Liver (tissue), 9 donors: ENCODE results near the gene NEFH. TPM values are rescaled to one million over a fixed set of nuclear protein-coding genes. Genes with fewer than 3 reads are reported as not detected.

Experiments used
- DNase-seq: peaks from one replicate; pipeline ENCODE4 v3.0.0-alpha.2; 2017; ENCODE audit warnings: low spot score
- H3K27ac ChIP-seq, 2 donors: one replicate each; pipeline ENCODE4 v1.7.0; 2013; ENCODE audit warnings: inconsistent platforms in 2 of 2, low read length in 2 of 2, control low read depth in 1 of 2, low read depth in 1 of 2, mild to moderate bottlenecking in 1 of 2
- H3K27me3 ChIP-seq, 4 donors: one replicate each; pipeline versions ENCODE4 v1.6.1 to v1.7.0; 2013; ENCODE audit warnings: low read length in 3 of 4, inconsistent platforms in 1 of 4, mild to moderate bottlenecking in 1 of 4, moderate library complexity in 1 of 4; ENCODE audit not compliant: control insufficient read depth in 4 of 4, insufficient read depth in 4 of 4
- H3K36me3 ChIP-seq, 4 donors: one replicate each; pipeline versions ENCODE4 v1.6.1 to v1.7.0; 2013; ENCODE audit warnings: low read length in 3 of 4, mild to moderate bottlenecking in 3 of 4, low read depth in 1 of 4, moderate library complexity in 1 of 4; ENCODE audit not compliant: control insufficient read depth in 4 of 4, insufficient read depth in 3 of 4
- H3K4me1 ChIP-seq, 4 donors: one replicate each; pipeline versions ENCODE4 v1.6.1 to v1.7.0; 2013; ENCODE audit warnings: low read length in 3 of 4, mild to moderate bottlenecking in 3 of 4, moderate library complexity in 1 of 4; ENCODE audit not compliant: control insufficient read depth in 4 of 4, insufficient read depth in 4 of 4
- H3K4me3 ChIP-seq, 3 donors: one replicate each; pipeline versions ENCODE4 v1.6.1 to v1.7.0; 2013; ENCODE audit warnings: low read length in 3 of 3, control low read depth in 1 of 3, low read depth in 1 of 3, mild to moderate bottlenecking in 1 of 3
- H3K9ac ChIP-seq, 2 donors: one replicate each; pipeline ENCODE4 v1.7.0; 2013; ENCODE audit warnings: low read length in 2 of 2, mild to moderate bottlenecking in 2 of 2, moderate library complexity in 2 of 2, control low read depth in 1 of 2, low read depth in 1 of 2
- H3K9me3 ChIP-seq, 4 donors: one replicate each; pipeline versions ENCODE4 v1.6.1 to v1.7.0; 2013; ENCODE audit warnings: low read length in 3 of 4; ENCODE audit not compliant: control insufficient read depth in 4 of 4
- EGR1 ChIP-seq, 2 donors: IDR thresholded peaks; 2 replicates each; pipeline ENCODE4 v1.6.1; 2016 to 2018; ENCODE audit warnings: antibody characterized with exemption in 2 of 2, low read depth in 2 of 2
- FOXA1 ChIP-seq: IDR thresholded peaks from 2 replicates; pipeline ENCODE4 v1.6.1; 2016; ENCODE audit warnings: antibody characterized with exemption
- FOXA2 ChIP-seq: IDR thresholded peaks from 2 replicates; pipeline ENCODE4 v1.6.1; 2016; ENCODE audit warnings: antibody characterized with exemption
- GABPA ChIP-seq, 2 donors: IDR thresholded peaks in 1 of 2; conservative IDR thresholded peaks in 1 of 2; 2 replicates each; pipeline ENCODE4 v1.6.1; 2016; ENCODE audit warnings: antibody characterized with exemption in 2 of 2, mild to moderate bottlenecking in 1 of 2, moderate library complexity in 1 of 2
- HNF4A ChIP-seq, 2 donors: conservative IDR thresholded peaks; 2 replicates each; pipeline ENCODE4 v1.6.1; 2016; ENCODE audit warnings: antibody characterized with exemption in 2 of 2, mild to moderate bottlenecking in 2 of 2
- HNF4G ChIP-seq: IDR thresholded peaks from 2 replicates; pipeline ENCODE4 v1.6.1; 2016; ENCODE audit warnings: antibody characterized with exemption
- JUND ChIP-seq, 2 donors: IDR thresholded peaks; 2 replicates each; pipeline ENCODE4 v1.6.1; 2016; ENCODE audit warnings: antibody characterized with exemption in 2 of 2
- NR2F2 ChIP-seq: IDR thresholded peaks from 2 replicates; pipeline ENCODE4 v1.6.1; 2016; ENCODE audit warnings: antibody characterized with exemption
- RAD21 ChIP-seq, 2 donors: IDR thresholded peaks; 2 replicates each; pipeline ENCODE4 v1.6.1; 2016; ENCODE audit warnings: antibody characterized with exemption in 2 of 2, mild to moderate bottlenecking in 2 of 2
- RXRA ChIP-seq, 2 donors: IDR thresholded peaks; 2 replicates each; pipeline ENCODE4 v1.6.1; 2017 to 2018; ENCODE audit warnings: antibody characterized with exemption in 2 of 2, mild to moderate bottlenecking in 1 of 2
- SP1 ChIP-seq: IDR thresholded peaks from 2 replicates; pipeline ENCODE4 v1.6.1; 2018; ENCODE audit warnings: antibody characterized with exemption, mild to moderate bottlenecking
- TAF1 ChIP-seq: conservative IDR thresholded peaks from 2 replicates; pipeline ENCODE4 v1.6.1; 2016; ENCODE audit warnings: antibody characterized with exemption, mild to moderate bottlenecking
- YY1 ChIP-seq: IDR thresholded peaks from 2 replicates; pipeline ENCODE4 v1.6.1; 2016; ENCODE audit warnings: antibody characterized with exemption, mild to moderate bottlenecking
- WGBS: extraction: QIAGEN DNeasy Blood & Tissue Kit; methylation state at CpG from one replicate; pipeline ENCODE4 v1.1.7; 2013; 5-methylcytosine and 5-hydroxymethylcytosine counted together
- polyA plus RNA-seq, 2 donors: library from polyadenylated mRNA; stranded (reverse) in 1 of 2; unstranded in 1 of 2; fragments of 200-250 nt in 1 of 2; fragments of >200 nt in 1 of 2; fragmentation: Nextera tagmentation in 1 of 2; extraction: Ambion mirVana in 1 of 2; gene quantifications; one replicate each; pipeline versions ENCODE4 v1.2.1 to v1.2.3, GENCODE V29; 2013 to 2015
- total RNA-seq, 2 donors: library from RNA; depleted of rRNA; stranded (reverse); fragments of >200 nt; gene quantifications; one replicate each; pipeline ENCODE4 v1.2.3, GENCODE V29; 2014
- TF ChIP-seq, protein P1 (sequence below): IDR thresholded peaks from 2 replicates; pipeline ENCODE4 v1.6.1; 2016; ENCODE audit warnings: antibody characterized with exemption
- TF ChIP-seq, protein P2 (sequence below): IDR thresholded peaks from 2 replicates; pipeline ENCODE4 v1.6.1; 2016; ENCODE audit warnings: antibody characterized with exemption
- TF ChIP-seq, protein P3 (sequence below): fragments of 150-350 bp; IDR thresholded peaks from 2 replicates; pipeline ENCODE4 v1.5.1; 2017; ENCODE audit warnings: improper control_type of control experiment, low read depth, low read length; ENCODE audit not compliant: missing input control
- TF ChIP-seq, protein P4 (sequence below): IDR thresholded peaks from 2 replicates; pipeline ENCODE4 v1.6.1; 2016; ENCODE audit warnings: antibody characterized with exemption, mild to moderate bottlenecking
- donor health status: healthy.
- donor health status: healthy.
- donor health status: healthy.
- donor health status: healthy.
- donor health status: healthy.

The NEFH gene
- total and polyA plus RNA-seq, 4 donors = 0.04 to 1.6 (median 0.21) TPM

DNA sequence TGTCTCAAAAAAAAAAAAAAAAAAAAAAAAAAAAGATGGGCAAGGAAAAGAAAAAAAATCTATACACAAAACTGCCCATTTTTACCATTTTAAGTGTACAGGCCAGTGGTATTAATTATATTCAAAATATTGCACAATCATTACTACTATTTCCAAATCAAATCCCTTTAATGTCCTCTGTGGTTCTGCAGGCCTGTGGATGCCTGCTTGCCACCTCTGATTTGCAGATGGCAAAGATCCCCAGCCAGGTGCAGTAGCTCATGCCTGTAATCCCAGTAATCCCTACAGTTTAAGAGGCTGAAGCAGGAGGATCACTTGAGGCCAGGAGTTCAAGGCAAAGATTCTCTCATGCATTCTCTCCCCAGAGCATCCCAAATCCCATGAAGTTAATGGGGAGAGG, 21.5 kb upstream of the NEFH start:
- H3K4me1 ChIP-seq = no peaks in the 10 kb centered on the region
- no peak for DNase-seq
- no peaks in the 10 kb centered on the region for H3K27me3 ChIP-seq
- no peak overlapping the region for H3K9ac ChIP-seq
- H3K9me3 ChIP-seq = no peaks in the 10 kb centered on the region
- H3K36me3 ChIP-seq = no peaks in the 10 kb centered on the region
- H3K4me3 ChIP-seq = no peak overlapping the region
- TF ChIP-seq SP1 (no peak), NR2F2 (no peak), HNF4G (no peak), HNF4A (conservative IDR thresholded peaks at IDR 0.05) (no peak), JUND (IDR thresholded peaks at IDR 0.05) (no peak), TAF1 (no peak), EGR1 (IDR thresholded peaks at IDR 0.05; ENCODE audit: low read depth in 2 of 2) (no peak), YY1 (no peak), GABPA (IDR thresholded peaks at IDR 0.05 in 1 of 2, conservative IDR thresholded peaks at IDR 0.05 in 1 of 2) (no peak), RXRA (IDR thresholded peaks at IDR 0.05) (no peak), FOXA2 (no peak), RAD21 (IDR thresholded peaks at IDR 0.05) (no peak), FOXA1 (no peak)
- TF ChIP-seq, protein P1, sequence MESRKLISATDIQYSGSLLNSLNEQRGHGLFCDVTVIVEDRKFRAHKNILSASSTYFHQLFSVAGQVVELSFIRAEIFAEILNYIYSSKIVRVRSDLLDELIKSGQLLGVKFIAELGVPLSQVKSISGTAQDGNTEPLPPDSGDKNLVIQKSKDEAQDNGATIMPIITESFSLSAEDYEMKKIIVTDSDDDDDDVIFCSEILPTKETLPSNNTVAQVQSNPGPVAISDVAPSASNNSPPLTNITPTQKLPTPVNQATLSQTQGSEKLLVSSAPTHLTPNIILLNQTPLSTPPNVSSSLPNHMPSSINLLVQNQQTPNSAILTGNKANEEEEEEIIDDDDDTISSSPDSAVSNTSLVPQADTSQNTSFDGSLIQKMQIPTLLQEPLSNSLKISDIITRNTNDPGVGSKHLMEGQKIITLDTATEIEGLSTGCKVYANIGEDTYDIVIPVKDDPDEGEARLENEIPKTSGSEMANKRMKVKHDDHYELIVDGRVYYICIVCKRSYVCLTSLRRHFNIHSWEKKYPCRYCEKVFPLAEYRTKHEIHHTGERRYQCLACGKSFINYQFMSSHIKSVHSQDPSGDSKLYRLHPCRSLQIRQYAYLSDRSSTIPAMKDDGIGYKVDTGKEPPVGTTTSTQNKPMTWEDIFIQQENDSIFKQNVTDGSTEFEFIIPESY = no peak
- TF ChIP-seq, protein P2, sequence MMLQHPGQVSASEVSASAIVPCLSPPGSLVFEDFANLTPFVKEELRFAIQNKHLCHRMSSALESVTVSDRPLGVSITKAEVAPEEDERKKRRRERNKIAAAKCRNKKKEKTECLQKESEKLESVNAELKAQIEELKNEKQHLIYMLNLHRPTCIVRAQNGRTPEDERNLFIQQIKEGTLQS = no peak
- H3K27ac ChIP-seq = no peak overlapping the region

DNA sequence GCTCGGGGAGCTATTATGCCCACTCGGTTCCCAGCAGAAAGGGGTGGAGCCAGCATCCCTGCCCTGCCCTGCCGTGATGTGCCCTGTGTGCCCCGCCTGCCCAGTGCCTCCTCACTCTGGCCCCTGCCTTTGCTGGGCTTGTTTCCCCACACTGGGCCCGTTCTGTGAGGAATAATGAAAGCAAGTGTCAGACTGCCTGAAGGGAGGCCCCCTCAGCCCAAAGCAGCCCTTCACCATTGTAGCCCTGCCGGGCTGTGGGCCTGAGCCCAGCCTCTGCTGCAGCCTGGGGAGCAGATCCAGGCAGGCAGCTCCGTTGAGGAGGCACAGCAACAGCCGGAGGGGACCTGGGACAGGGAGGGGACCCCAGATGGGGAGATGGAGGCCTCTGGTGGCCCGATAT, 20.2 kb upstream of the NEFH start:
- DNase-seq = no peak
- 80% methylated on average over 9 of the region's 9 CpGs for WGBS
- no peak overlapping the region for H3K27ac ChIP-seq

More for the DNA sequence above, 20.2 kb upstream of the NEFH start:
- H3K4me1 ChIP-seq = no peaks in the 10 kb centered on the region
- no peak overlapping the region for H3K4me3 ChIP-seq
- no peaks in the 10 kb centered on the region for H3K27me3 ChIP-seq
- no peaks in the 10 kb centered on the region for H3K9me3 ChIP-seq
- no peak overlapping the region for H3K9ac ChIP-seq
- no peaks in the 10 kb centered on the region for H3K36me3 ChIP-seq
- TF ChIP-seq JUND (IDR thresholded peaks at IDR 0.05) (no peak), GABPA (IDR thresholded peaks at IDR 0.05 in 1 of 2, conservative IDR thresholded peaks at IDR 0.05 in 1 of 2) (no peak), EGR1 (IDR thresholded peaks at IDR 0.05; ENCODE audit: low read depth in 2 of 2) (no peak), NR2F2 (no peak), YY1 (no peak), FOXA2 (no peak), SP1 (no peak), FOXA1 (no peak), HNF4A (conservative IDR thresholded peaks at IDR 0.05) (no peak)
- TF ChIP-seq, protein P3, sequence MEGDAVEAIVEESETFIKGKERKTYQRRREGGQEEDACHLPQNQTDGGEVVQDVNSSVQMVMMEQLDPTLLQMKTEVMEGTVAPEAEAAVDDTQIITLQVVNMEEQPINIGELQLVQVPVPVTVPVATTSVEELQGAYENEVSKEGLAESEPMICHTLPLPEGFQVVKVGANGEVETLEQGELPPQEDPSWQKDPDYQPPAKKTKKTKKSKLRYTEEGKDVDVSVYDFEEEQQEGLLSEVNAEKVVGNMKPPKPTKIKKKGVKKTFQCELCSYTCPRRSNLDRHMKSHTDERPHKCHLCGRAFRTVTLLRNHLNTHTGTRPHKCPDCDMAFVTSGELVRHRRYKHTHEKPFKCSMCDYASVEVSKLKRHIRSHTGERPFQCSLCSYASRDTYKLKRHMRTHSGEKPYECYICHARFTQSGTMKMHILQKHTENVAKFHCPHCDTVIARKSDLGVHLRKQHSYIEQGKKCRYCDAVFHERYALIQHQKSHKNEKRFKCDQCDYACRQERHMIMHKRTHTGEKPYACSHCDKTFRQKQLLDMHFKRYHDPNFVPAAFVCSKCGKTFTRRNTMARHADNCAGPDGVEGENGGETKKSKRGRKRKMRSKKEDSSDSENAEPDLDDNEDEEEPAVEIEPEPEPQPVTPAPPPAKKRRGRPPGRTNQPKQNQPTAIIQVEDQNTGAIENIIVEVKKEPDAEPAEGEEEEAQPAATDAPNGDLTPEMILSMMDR = no peak
- TF ChIP-seq, protein P2 = no peak
- TF ChIP-seq, protein P1 = no peak
- TF ChIP-seq, protein P4, sequence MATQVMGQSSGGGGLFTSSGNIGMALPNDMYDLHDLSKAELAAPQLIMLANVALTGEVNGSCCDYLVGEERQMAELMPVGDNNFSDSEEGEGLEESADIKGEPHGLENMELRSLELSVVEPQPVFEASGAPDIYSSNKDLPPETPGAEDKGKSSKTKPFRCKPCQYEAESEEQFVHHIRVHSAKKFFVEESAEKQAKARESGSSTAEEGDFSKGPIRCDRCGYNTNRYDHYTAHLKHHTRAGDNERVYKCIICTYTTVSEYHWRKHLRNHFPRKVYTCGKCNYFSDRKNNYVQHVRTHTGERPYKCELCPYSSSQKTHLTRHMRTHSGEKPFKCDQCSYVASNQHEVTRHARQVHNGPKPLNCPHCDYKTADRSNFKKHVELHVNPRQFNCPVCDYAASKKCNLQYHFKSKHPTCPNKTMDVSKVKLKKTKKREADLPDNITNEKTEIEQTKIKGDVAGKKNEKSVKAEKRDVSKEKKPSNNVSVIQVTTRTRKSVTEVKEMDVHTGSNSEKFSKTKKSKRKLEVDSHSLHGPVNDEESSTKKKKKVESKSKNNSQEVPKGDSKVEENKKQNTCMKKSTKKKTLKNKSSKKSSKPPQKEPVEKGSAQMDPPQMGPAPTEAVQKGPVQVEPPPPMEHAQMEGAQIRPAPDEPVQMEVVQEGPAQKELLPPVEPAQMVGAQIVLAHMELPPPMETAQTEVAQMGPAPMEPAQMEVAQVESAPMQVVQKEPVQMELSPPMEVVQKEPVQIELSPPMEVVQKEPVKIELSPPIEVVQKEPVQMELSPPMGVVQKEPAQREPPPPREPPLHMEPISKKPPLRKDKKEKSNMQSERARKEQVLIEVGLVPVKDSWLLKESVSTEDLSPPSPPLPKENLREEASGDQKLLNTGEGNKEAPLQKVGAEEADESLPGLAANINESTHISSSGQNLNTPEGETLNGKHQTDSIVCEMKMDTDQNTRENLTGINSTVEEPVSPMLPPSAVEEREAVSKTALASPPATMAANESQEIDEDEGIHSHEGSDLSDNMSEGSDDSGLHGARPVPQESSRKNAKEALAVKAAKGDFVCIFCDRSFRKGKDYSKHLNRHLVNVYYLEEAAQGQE = no peak
